ENCODE results near the gene CLCN7.

The CLCN7 gene

DNA sequence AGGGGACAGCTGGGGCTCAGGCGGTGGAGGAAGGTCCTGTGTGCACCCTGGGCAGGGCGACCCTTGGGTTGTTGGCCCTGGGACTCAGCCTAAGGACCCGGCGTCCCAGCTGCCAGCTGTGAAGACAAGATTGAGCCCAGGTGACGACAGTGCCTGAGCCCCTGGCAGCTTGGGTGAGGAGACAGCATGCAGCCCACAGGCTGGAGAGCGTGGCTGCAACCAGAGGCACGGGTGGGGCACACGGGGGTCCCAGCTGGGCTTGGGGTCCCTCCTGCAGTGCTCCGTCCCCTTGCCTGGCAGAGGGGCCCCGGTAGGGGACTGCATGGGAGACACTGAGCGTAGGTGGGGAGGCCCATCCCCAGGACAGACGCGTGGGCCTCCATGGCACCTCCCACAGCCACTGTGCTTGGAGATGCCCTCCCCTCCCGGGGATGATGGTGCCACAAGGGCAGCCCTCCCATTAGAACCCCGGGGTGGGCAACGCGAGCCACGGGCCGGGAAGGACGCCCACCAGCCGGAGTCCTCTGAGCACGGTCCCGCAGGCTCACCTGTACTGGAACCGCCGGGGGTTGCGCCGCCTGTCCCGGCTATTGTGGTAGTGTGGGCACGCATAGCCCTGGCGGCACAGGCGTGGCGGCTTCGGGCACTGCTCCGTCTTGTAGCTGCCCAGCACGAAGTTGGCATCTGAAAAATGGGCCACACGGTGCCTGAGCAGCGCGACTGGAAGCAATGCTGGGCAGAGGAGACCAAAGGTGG is 75.8 kb downstream of the CLCN7 start:
- no peak for DNase-seq

- no peak for DNase-seq
Observed at GRCh38 chr16:1398351-1398750, 76.5 kb downstream of the CLCN7 start.

DNA sequence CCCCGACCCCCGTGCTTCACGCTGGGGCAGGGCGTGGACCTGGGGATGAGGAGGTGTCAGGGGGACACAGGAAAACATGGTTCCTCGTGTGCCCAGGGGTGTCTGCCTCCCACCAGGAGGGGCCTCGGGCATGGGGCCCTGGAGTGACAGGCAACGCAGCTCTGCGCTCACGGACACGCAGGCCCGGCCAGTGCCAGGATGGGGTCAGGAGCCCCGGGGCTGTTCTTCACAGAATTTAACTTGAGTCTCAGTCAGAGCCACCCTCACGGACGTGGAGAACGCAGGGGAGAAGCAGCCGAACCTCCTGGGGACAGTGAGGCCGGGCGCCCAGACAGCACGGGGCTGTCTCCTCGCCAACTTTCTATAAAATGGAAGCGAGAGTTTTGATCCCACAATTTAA is 77.0 kb downstream of the CLCN7 start:
- no peak for DNase-seq

DNA sequence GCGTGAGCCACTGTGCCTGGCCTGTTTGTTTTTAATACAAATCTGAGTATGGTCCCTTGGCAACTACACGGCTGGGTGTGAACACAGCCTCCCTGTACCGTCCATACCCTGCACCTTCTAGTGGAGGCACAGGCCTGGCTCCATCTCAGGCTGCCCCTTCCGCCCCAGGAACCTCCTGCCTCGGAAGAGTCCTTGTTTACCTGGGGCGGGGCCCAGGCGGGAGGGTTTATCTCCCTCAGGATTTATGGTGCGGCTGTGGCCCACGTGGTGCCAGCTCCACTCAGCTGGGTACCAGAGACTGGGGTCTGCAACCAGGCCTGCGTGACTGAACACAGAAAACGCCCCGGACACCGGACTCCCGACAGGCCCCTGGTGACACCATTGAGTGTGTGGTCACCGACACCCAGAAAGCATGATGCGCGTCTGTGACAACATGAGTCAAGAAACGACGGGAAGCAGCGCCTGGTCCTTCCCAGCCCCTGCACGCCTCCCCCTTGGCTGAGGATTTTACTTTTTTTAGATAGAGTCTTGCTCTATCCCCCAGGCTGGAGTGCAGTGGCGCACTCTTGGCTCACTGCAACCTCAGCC is 79.3 kb downstream of the CLCN7 start:
- DNase-seq = no peak

All from fibroblast of skin of scalp (primary cell).